G401 (cell line): Measurements from ENCODE around the gene COL26A1. TPM values are rescaled to one million over a fixed set of nuclear protein-coding genes. Genes with fewer than 3 reads are reported as not detected.

ENCODE experiments used
- DNase-seq: peaks from one replicate; pipeline ENCODE4 v3.0.0-alpha.2; 2015; ENCODE audit warnings: low spot score
- in situ Hi-C: cut with HindIII; loops from 2 replicates; pipeline ENCODE4 v1.10.0; 2016; ENCODE audit warnings: low sequenced_read_pairs, mixed read lengths
- total RNA-seq: library from RNA; depleted of rRNA; stranded (reverse); fragments of >200 nt; shearing (Covaris generic); gene quantifications from 2 replicates; pipeline ENCODE4 v1.2.3, GENCODE V29; 2014

COL26A1 gene
- total RNA-seq, 1 experiment from 2014 or later: 104 TPM

GRCh38 chr7:101575721-101576120, 213.0 kb downstream of the COL26A1 start:
- no peak for DNase-seq
- in situ Hi-C loops: no loop called here

DNA sequence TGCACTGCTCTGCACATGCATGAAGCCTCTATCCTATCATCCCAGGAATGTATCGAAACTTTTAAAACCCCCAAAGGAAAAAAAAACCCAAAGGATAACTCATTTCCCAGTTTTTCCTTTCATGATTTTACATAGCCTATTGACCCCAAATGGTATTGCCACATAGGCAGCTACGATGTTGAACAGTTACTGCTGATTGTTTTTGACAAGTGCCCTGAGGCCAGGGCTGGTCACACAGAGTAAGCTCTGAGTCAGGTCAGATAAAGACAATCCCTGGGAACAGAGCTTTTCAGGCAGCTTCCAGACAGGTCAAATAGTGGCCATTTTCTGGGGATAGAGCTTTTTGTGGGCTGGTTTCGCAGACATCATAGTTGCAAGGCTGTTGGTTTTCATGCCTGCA, 214.3 kb downstream of the COL26A1 start:
- in situ Hi-C loops: no loop called here

DNA sequence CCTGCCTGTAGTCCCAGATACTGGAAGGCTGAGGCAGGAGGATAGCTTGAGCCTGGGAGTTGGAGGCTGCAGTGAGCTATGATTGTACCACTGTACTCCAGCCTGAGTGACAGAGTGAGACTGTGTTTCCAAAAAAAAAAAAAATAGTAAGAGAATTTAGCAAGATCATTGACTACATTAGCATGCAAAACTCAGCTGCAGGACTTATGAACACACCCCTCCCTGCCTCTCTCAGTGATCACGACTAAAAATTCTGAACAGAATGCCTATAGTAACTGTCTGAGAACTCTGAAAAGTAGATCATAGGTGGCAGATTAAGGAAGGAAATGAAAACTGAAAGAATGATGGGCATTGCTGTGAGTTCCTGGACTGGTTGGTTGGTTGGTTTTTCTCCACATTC, 215.9 kb downstream of the COL26A1 start:
- in situ Hi-C loops: no loop called here
- DNase-seq: no peak

More for the DNA sequence above, 214.3 kb downstream of the COL26A1 start:
- no peak for DNase-seq

DNA sequence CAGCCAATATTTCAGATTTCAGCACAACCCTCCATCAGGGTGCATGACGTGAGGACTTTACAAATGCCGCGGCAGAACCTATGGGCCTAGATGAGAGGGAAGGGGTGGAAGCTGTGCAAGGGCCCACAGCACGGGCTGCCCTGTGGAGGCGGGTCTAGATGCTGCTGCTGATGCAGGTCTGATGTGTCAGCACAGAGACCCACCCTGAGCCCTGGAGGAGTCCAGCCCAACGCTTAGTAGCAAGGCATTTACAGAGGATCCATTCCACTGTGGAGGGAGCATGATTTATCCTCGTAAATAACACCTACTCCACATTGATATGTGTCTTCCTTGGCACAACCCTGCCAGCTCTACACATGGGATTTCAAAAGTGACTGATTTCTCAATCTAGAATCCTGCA, 217.9 kb downstream of the COL26A1 start:
- DNase-seq: no peak
- in situ Hi-C loops: no loop called here

- no peak for DNase-seq
- in situ Hi-C loops: no loop called here
These were observed 219.2 kb downstream of the COL26A1 start for GRCh38 chr7:101581891-101582290.

DNA sequence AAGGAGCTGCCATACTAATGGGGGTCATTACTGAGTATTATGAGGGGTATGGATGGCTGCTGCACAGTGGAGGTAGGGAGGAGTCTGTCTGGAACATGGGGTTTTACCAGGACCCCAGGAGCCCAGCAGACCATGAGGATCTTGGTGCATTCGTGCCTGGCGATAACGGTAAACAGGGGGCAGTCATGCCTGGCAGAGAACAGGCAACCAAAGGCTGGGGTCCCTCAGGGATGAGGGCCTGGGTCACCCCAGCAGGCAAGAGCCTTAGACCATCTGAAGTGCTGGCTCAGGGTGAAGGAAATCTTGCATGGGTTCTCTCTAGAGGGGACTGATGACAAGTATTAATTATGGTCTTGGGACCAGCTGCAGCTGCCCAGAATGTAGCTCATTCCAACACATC, 220.3 kb downstream of the COL26A1 start:
- in situ Hi-C loops: no loop called here
- no peak for DNase-seq

DNA sequence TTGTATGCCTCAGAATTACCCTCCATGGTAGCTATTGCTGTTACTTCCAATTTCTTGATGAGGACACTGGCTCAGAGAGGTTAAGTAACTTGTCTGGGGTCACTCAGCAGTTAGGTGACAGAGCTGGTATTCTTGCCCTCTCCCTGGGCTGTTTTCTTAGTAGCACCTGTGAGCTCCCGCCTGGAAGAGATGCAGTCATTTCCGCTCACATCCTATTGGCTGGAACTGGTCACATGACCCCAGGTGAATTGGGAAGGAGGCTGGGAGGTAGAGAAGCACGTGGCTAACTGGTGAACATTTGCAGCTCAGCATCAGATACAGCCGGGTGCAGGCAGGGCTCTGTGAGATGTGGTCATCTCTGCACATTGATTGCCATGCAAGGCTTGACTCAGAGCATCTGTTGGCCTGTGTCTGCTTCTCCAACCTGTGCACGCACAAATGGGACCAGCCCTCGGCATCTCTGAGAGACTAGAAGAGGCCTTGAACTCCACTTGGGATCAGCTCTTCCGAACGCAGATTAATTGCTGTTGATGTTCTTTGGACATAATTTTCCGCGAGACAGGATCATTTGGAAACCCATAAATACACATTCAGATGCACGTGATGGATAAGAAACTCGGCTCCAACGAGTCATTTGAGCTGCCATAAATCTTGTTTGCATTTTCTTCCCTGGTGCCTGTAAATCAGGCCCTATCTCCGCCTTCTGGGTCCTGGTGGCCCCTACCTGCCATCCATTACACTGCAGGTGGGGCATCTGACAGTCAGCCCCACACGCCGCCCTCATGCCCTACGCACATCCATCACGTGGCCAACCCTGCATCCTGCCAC, 223.6 kb downstream of the COL26A1 start:
- in situ Hi-C loops: no loop called here
- DNase-seq: no peak

DNA sequence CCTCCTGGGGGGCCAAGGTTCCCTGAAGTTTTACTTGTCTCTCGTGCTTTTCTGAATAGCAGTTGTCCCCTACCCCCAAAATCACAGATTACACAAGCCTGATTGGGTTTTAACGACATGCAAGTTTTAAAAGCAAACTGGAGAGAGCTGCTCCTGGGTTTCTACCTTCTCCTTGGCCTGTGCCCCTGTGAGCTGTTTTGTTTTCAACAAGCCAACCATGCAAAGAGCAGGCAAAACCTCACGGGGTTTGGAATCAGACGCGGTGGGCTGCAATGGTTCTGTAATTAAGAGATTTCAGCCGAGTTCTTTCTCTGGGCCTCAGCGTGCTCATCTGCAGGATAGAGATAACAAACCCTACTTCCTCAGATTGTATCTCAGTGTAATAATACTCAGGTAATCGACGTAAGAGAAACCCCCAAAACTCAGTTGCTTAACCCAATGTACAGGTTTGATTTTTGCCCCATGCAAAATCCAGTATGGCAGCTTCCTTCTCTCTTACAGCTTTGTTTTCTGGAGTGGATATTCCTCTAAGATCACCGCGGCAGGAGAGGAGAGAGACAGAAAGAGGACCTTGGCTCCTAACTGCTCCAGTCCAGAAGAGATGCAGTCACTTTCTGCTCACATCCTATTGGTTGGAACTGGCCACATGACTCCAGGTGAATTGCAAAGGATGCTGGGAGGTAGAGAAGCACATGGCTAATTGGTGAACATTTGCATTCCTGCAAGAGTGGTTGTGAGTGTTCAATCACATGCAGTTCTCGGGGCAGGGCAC, 224.4 kb downstream of the COL26A1 start:
- no peak for DNase-seq

DNA sequence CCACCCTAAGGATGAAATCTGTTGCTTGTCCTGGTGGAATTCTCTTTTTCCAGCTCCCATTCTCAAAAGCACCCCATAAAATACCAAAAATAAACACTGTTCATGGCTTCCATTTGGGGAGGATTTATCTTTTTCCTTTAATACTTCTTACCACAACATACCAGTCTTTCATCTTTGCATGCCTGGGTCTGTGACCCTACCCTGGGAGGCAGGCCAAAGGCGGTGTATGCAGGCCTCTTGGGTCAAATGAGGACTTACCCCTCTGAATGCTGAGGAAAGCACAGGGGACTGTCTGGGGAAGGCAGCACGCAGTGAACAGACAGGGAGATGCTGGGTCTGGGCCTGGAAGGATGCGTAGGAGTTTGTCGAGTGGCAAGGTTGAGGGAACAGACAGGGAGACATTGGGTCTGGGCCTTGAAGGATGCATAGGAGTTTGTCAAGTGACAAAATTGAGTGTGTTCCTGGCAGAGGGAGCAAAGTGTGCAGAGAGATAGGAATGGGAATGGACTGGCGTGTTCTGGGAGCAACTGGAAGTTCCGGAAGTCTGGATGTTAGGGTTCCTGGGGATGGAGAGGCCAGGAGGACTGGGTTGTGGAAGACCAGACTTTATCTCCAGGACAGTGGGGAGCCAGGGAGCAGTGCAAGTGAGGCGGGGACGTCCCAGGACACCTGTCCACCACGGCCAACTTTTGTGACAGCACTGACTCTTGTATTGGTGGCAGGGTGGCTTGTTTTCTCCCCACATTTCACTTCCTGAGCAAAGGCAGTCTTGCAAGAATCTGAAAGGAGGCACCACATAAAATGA, 225.7 kb downstream of the COL26A1 start:
- DNase-seq: no peak
- in situ Hi-C loops: no loop called here

More for the DNA sequence above, 224.4 kb downstream of the COL26A1 start:
- in situ Hi-C loops: no loop called here

DNA sequence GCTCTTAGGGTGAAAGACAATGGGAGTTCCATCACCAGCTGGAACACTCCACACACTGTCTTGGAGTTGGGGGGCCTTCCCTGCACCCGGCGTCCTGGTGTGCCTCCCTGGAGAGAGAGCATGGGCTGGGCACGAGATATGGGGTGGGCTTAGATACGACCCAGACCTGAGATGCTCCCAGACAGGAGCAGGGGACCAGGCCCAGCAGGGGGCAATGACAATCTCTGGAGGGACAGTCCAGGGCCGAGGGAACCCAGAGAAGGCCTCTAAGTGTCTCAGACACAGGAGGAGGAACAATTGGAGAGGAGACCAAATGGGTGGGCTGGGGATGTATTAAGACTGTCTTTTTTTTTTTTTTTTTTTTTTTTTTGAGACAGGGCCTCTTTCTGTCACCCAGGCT, 226.4 kb downstream of the COL26A1 start:
- in situ Hi-C loops: no loop called here

GRCh38 chr7:101589976-101590662, 227.4 kb downstream of the COL26A1 start:
- DNase-seq: no peak
- in situ Hi-C loops: no loop called here

More for the DNA sequence above, 226.4 kb downstream of the COL26A1 start:
- no peak for DNase-seq

DNA sequence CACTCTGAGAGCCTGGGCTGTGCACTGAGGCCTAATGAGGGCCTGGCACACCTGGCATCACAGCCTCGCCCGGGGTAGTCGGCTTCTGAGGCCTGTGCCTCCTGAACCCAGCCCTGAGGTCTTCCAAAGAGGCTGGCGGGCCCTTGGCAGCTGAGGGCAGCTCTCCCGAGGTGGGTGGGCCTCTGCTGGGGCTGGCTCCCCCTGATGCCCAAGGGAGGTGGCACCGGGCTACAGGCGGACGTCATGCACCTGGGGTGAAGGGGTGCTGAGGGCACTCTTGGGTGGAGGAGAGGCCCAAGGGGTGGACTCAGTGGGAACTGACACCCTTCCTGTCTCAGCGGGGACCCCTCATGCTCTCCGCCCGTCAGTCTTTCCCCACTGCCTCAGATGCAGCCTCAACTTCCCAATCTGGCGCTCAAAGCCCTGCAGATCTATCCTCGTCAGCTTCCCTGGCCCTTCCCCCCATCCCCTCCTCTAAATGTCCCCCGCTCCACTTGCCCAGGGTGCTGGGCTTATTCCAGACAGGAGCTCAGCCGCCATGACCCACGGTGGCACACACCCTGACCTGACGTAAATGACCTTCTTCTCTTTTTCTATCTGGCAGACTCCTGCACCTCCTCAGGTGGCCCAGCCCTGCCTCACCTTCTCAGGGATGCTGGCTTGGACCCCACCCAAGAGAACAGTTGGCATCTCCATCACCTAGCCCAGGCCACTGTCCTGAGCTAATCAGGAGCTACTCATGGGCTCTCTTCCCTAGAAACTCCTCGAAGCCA, 228.2 kb downstream of the COL26A1 start:
- DNase-seq: no peak
- in situ Hi-C loops: no loop called here

DNA sequence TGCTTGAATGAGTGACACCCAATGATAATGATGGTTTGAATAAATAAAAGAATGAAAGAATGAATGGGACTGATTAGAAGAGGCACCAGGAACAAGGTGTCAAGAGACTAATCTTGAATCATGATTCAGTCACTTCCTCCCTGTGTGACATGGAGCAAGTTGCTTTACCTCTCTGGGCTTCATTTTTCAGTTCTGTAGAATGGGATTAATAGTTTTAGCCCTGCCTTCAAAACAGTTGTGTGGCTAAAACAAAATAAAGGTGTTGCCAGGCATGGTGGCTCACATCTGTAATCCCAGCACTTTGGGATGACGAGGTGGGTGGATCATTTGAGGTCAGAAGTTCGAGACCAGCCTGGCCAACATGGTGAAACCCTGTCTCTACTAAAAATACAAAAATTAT, 228.8 kb downstream of the COL26A1 start:
- in situ Hi-C loops: no loop called here
- DNase-seq: no peak

- in situ Hi-C loops: no loop called here
- DNase-seq: no peak
These were observed 230.9 kb downstream of the COL26A1 start for GRCh38 chr7:101593556-101593955.

DNA sequence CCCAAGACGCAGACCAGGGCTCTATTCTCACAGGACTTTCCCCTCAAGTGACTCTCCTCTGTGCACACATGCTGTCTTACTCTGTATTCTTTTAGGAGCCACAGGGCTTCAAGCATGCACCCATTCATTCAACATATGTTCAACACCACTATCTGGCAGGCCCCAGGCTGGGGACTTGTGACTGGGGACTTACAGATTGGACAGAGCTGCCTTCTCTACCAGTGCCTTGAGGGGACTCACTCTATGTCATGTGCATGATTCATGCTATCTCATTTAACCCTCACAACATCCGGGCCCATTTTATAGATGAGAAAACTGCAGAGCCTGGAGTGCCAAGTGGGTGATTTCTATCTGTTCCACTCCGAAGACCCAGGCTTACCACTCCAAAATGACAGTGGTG, 232.1 kb downstream of the COL26A1 start:
- in situ Hi-C loops: no loop called here
- no peak for DNase-seq

- in situ Hi-C loops: no loop called here
These were observed 232.6 kb downstream of the COL26A1 start for GRCh38 chr7:101595246-101595645.

DNA sequence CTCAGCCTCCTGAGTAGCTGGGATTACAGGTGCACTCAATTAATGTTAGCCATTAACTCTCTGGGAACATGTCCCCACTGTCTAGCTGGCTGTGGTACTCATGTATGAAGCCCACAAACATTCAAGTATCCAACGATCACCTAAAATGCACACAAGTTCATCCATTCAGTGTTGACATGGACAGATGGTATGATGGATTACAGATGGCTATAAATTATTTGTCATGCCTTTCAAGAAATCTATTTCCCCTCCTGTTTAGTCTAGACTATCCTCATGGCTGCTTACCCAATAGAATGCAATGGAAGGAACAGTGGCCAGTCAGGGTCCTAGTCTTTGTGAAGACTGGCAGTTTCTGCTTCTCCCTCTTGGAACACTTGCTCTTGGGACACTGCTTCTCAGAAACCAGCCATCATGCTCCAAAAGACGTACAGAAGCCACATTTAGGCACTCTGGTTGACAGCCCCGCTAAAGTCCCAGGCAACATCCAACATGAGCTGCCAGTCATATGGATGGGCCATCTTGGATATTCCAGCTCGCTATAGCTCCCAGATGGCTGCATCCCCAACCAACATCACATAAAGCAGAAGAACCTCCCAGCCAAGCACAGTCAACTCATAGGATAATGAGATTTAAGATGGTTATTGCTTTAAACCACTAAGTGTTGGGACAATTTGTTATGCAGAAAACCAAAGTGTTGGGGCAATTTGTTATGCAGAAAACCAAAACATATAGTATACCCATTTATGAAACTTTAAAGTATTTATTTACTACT, 233.3 kb downstream of the COL26A1 start:
- in situ Hi-C loops: no loop called here
- no peak for DNase-seq

More at GRCh38 chr7:101595246-101595645, 232.6 kb downstream of the COL26A1 start:
- no peak for DNase-seq

GRCh38 chr7:101596898-101597297, 234.2 kb downstream of the COL26A1 start:
- in situ Hi-C loops: no loop called here
- no peak for DNase-seq
